ENCODE measurements around the gene SAMD4B.

Gene SAMD4B

GRCh38 chr19:39401549-39402345 lies 59.5 kb downstream of the SAMD4B start:
- Mint-ChIP-seq H3K27ac (peak overlapping the region; percentile 100), H3K9me3 (no peaks in the 10 kb centered on the region), H3K36me3 (ENCODE audit: insufficient read depth) (peaks cover 83% of the 10 kb centered on the region), H3K27me3 (no peaks in the 10 kb centered on the region), H3K4me3 (peak overlapping the region; percentile 87 to 99), H3K4me1 (ENCODE audit: low read depth in 2 of 2) (peaks cover 59% of the 10 kb centered on the region in 2 donors)
- peak; percentile 57 for ATAC-seq (replicated peaks)
- peak; percentile 87 to 88 (median 88) for DNase-seq

- H3K36me3 Mint-ChIP-seq (ENCODE audit: insufficient read depth) = peaks cover 84% of the 10 kb centered on the region
- peak overlapping the region; percentile 100 for H3K27ac Mint-ChIP-seq
- H3K9me3 Mint-ChIP-seq = no peaks in the 10 kb centered on the region
- H3K4me3 Mint-ChIP-seq = peak overlapping the region; percentile 87 to 99
- ATAC-seq (replicated peaks) (peak; percentile 24), DNase-seq (peak; percentile 73 to 79 (median 77))
- H3K4me1 Mint-ChIP-seq (ENCODE audit: low read depth in 2 of 2) = peaks cover 59% of the 10 kb centered on the region in 2 donors
- no peaks in the 10 kb centered on the region for H3K27me3 Mint-ChIP-seq
Observed at GRCh38 chr19:39402346-39403300, 60.4 kb downstream of the SAMD4B start.

- peak overlapping the region; percentile 87 to 99 for H3K4me3 Mint-ChIP-seq
- DNase-seq (peak; percentile 97 to 98 (median 98)), ATAC-seq (replicated peaks) (peak; percentile 35)
- no peaks in the 10 kb centered on the region for H3K9me3 Mint-ChIP-seq
- peaks cover 89% of the 10 kb centered on the region for H3K36me3 Mint-ChIP-seq (ENCODE audit: insufficient read depth)
- peaks cover 58 to 61% of the 10 kb centered on the region in 2 donors for H3K4me1 Mint-ChIP-seq (ENCODE audit: low read depth in 2 of 2)
- peak overlapping the region; percentile 100 for H3K27ac Mint-ChIP-seq
- peaks cover 0 to 8% of the 10 kb centered on the region in 2 donors for H3K27me3 Mint-ChIP-seq
Observed at GRCh38 chr19:39403331-39404312, 61.4 kb downstream of the SAMD4B start.

- no peak for ATAC-seq (replicated peaks)
- Mint-ChIP-seq H3K27ac (peak overlapping the region; percentile 100), H3K4me3 (peak overlapping the region; percentile 87 to 99), H3K9me3 (no peaks in the 10 kb centered on the region), H3K36me3 (ENCODE audit: insufficient read depth) (peaks cover 96% of the 10 kb centered on the region), H3K4me1 (ENCODE audit: low read depth in 2 of 2) (peaks cover 53 to 55% of the 10 kb centered on the region in 2 donors), H3K27me3 (peaks cover 0 to 12% of the 10 kb centered on the region in 2 donors)
- no peak for DNase-seq
Observed at GRCh38 chr19:39405261-39405957, 63.2 kb downstream of the SAMD4B start.

- Mint-ChIP-seq H3K4me1 (ENCODE audit: low read depth in 2 of 2) (peaks cover 56% of the 10 kb centered on the region in 2 donors), H3K9me3 (no peaks in the 10 kb centered on the region), H3K36me3 (ENCODE audit: insufficient read depth) (peaks cover 99% of the 10 kb centered on the region), H3K27me3 (peaks cover 0 to 12% of the 10 kb centered on the region in 2 donors), H3K4me3 (peak overlapping the region; percentile 87 to 99), H3K27ac (peak overlapping the region; percentile 100)
- ATAC-seq (replicated peaks) (peak; percentile 3), DNase-seq (peak; percentile 78 to 84 (median 83))
Observed at GRCh38 chr19:39405958-39406655, 63.9 kb downstream of the SAMD4B start.

- Mint-ChIP-seq H3K4me3 (peak within 1 kb of the TSS; percentile 87 to 99), H3K27me3 (peaks cover 0 to 13% of the 10 kb centered on the region in 2 donors), H3K36me3 (ENCODE audit: insufficient read depth) (peaks cover 99% of the 10 kb centered on the region), H3K9me3 (no peaks in the 10 kb centered on the region), H3K4me1 (ENCODE audit: low read depth in 2 of 2) (peaks cover 54 to 56% of the 10 kb centered on the region in 2 donors), H3K27ac (peak within 1 kb of the TSS; percentile 100)
- ATAC-seq (replicated peaks) = peak; percentile 11
- peak; percentile 85 to 88 (median 85) for DNase-seq
Observed at GRCh38 chr19:39406656-39407409, 64.6 kb downstream of the SAMD4B start, which contains the start of gene ZFP36. Gene ZFP36 (plus strand): TSS chr19:39406847. CDS start chr19:39406905, 58 bp downstream.

- Mint-ChIP-seq H3K4me1 (ENCODE audit: low read depth in 2 of 2) (peaks cover 55% of the 10 kb centered on the region in 2 donors), H3K27me3 (peaks cover 0 to 18% of the 10 kb centered on the region in 2 donors), H3K27ac (peak overlapping the region; percentile 100), H3K9me3 (peaks cover 0 to 1% of the 10 kb centered on the region in 2 donors), H3K36me3 (ENCODE audit: insufficient read depth) (peaks cover 99% of the 10 kb centered on the region), H3K4me3 (peak overlapping the region; percentile 87 to 99)
- ATAC-seq (replicated peaks) = no peak
- DNase-seq = no peak
Observed at GRCh38 chr19:39407410-39407659, 65.1 kb downstream of the SAMD4B start.

GRCh38 chr19:39407660-39408391 lies 65.6 kb downstream of the SAMD4B start:
- peaks cover 53% of the 10 kb centered on the region in 2 donors for H3K4me1 Mint-ChIP-seq (ENCODE audit: low read depth in 2 of 2)
- DNase-seq = peak; percentile 62 to 69 (median 62)

GRCh38 chr19:39408392-39409207 lies 66.4 kb downstream of the SAMD4B start:
- H3K27me3 Mint-ChIP-seq = peaks cover 0 to 18% of the 10 kb centered on the region in 2 donors

More at GRCh38 chr19:39407660-39408391, 65.6 kb downstream of the SAMD4B start:
- Mint-ChIP-seq H3K4me3 (peak overlapping the region; percentile 87 to 99), H3K9me3 (peaks cover 0 to 1% of the 10 kb centered on the region in 2 donors), H3K36me3 (ENCODE audit: insufficient read depth) (peaks cover 99% of the 10 kb centered on the region), H3K27me3 (peaks cover 0 to 18% of the 10 kb centered on the region in 2 donors), H3K27ac (peak overlapping the region; percentile 100)
- ATAC-seq (replicated peaks) = no peak

More at GRCh38 chr19:39408392-39409207, 66.4 kb downstream of the SAMD4B start:
- H3K4me1 Mint-ChIP-seq (ENCODE audit: low read depth in 2 of 2) = peaks cover 49 to 55% of the 10 kb centered on the region in 2 donors
- peaks cover 96% of the 10 kb centered on the region for H3K36me3 Mint-ChIP-seq (ENCODE audit: insufficient read depth)
- ATAC-seq (replicated peaks) = no peak
- DNase-seq = peak; percentile 48 to 60 (median 52)
- peak overlapping the region; percentile 87 to 99 for H3K4me3 Mint-ChIP-seq
- peaks cover 0 to 1% of the 10 kb centered on the region in 2 donors for H3K9me3 Mint-ChIP-seq
- H3K27ac Mint-ChIP-seq = peak overlapping the region; percentile 100
